Spleen (tissue), 7 donors: ENCODE measurements around the gene TTYH1.

Source experiments
- CTCF ChIP-seq, 11 experiments: fragments of 200-600 bp in 7 of 11; fragments of 450-650 bp in 4 of 11; sonication (generic) in 4 of 11; IDR thresholded peaks in 8 of 11; conservative IDR thresholded peaks in 3 of 11; 1 replicate in 7 of 11; 2 replicates in 4 of 11; pipeline versions ENCODE4 v1.4.0 to v1.8.0; 2016 to 2021; ENCODE audit warnings: antibody characterized with exemption in 11 of 11, inconsistent platforms in 4 of 11, mild to moderate bottlenecking in 1 of 11
- POLR2A ChIP-seq, 3 donors: fragments of 450-650 bp; IDR thresholded peaks; one replicate each; pipeline ENCODE4 v1.5.1; 2017; ENCODE audit warnings: antibody characterized with exemption in 3 of 3, mild to moderate bottlenecking in 1 of 3
- POLR2AphosphoS5 ChIP-seq, 3 donors: sonication (generic); formaldehyde crosslinking; IDR thresholded peaks; one replicate each; pipeline ENCODE4 v1.5.1; 2017; ENCODE audit warnings: antibody characterized with exemption in 3 of 3
- donor health status: DM: no; HTN: no; CAD: no; lungs with moderate emphysema.
- donor health status: DM: no; HTN: no; CAD: no.
- donor health status: DM: no; HTN: no; CAD: no.

GRCh38 chr19:54408456-54409026, 6.7 kb upstream of the TTYH1 start:
- TF ChIP-seq CTCF (IDR thresholded peaks at IDR 0.05 in 8 of 11, conservative IDR thresholded peaks at IDR 0.05 in 3 of 11) (no peak), POLR2A (IDR thresholded peaks at IDR 0.05) (no peak), POLR2AphosphoS5 (IDR thresholded peaks at IDR 0.05) (no peak)
